Measurements from ENCODE around the gene IDH2.

The IDH2 gene

GRCh38 chr15:90086868-90087268 is 15.4 kb downstream of the IDH2 start:
- H3K4me3 ChIP-seq (ENCODE audit: low read length), result no peak overlapping the region
- H4K20me1 ChIP-seq (ENCODE audit: control insufficient read depth, insufficient read depth, low read depth, low read length), result no peaks in the 10 kb centered on the region
- peaks cover 14% of the 10 kb centered on the region for H3F3A ChIP-seq (ENCODE audit: control insufficient read depth, insufficient read depth)
- H3K4me1 ChIP-seq (ENCODE audit: control insufficient read depth, low read length), result peaks cover 50% of the 10 kb centered on the region
- no peaks in the 10 kb centered on the region for H3K9me2 ChIP-seq (replicated peaks; ENCODE audit: control insufficient read depth, low read length)
- H3K4me2 ChIP-seq (ENCODE audit: low read length), result no peak overlapping the region
- TF ChIP-seq EZH2phosphoT487 (IDR thresholded peaks at IDR 0.05; ENCODE audit: borderline replicate concordance, low read length), result no peak
- TF ChIP-seq, protein P1, sequence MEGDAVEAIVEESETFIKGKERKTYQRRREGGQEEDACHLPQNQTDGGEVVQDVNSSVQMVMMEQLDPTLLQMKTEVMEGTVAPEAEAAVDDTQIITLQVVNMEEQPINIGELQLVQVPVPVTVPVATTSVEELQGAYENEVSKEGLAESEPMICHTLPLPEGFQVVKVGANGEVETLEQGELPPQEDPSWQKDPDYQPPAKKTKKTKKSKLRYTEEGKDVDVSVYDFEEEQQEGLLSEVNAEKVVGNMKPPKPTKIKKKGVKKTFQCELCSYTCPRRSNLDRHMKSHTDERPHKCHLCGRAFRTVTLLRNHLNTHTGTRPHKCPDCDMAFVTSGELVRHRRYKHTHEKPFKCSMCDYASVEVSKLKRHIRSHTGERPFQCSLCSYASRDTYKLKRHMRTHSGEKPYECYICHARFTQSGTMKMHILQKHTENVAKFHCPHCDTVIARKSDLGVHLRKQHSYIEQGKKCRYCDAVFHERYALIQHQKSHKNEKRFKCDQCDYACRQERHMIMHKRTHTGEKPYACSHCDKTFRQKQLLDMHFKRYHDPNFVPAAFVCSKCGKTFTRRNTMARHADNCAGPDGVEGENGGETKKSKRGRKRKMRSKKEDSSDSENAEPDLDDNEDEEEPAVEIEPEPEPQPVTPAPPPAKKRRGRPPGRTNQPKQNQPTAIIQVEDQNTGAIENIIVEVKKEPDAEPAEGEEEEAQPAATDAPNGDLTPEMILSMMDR (IDR thresholded peaks at IDR 0.05; ENCODE audit: low read depth, low read length, poor library complexity, severe bottlenecking), result peak; percentile 89
- H3K36me3 ChIP-seq (ENCODE audit: control insufficient read depth, low read length), result peaks cover 84% of the 10 kb centered on the region
- no peaks in the 10 kb centered on the region for H3K27me3 ChIP-seq (ENCODE audit: control insufficient read depth, low read length)
- H3K79me2 ChIP-seq (ENCODE audit: control insufficient read depth, low read length), result peaks cover 10% of the 10 kb centered on the region
- H3K9me3 ChIP-seq (ENCODE audit: control insufficient read depth, insufficient read depth, low read length), result no peaks in the 10 kb centered on the region
- H3K27ac ChIP-seq (ENCODE audit: low read depth, low read length), result 0 out of 2 replicates have a peak overlapping the region, but pooled peaks have one; percentile 11

GRCh38 chr15:90085565-90085964 is 16.7 kb downstream of the IDH2 start:
- Histone ChIP-seq H3K4me1 (ENCODE audit: control insufficient read depth, low read length) (peaks cover 50% of the 10 kb centered on the region), H3K9me2 (replicated peaks; ENCODE audit: control insufficient read depth, low read length) (no peaks in the 10 kb centered on the region), H3K4me3 (ENCODE audit: low read length) (no peak overlapping the region), H4K20me1 (ENCODE audit: control insufficient read depth, insufficient read depth, low read depth, low read length) (no peaks in the 10 kb centered on the region), H3F3A (ENCODE audit: control insufficient read depth, insufficient read depth) (peaks cover 14% of the 10 kb centered on the region), H3K27me3 (ENCODE audit: control insufficient read depth, low read length) (no peaks in the 10 kb centered on the region), H3K4me2 (ENCODE audit: low read length) (peak overlapping the region; percentile 90), H3K27ac (ENCODE audit: low read depth, low read length) (peak overlapping the region; percentile 95), H3K79me2 (ENCODE audit: control insufficient read depth, low read length) (no peaks in the 10 kb centered on the region; the same call in none of the 2 replicates), H3K9me3 (ENCODE audit: control insufficient read depth, insufficient read depth, low read length) (no peaks in the 10 kb centered on the region), H3K36me3 (ENCODE audit: control insufficient read depth, low read length) (peaks cover 85% of the 10 kb centered on the region)
- no peak for TF ChIP-seq EZH2phosphoT487 (IDR thresholded peaks at IDR 0.05; ENCODE audit: borderline replicate concordance, low read length)

DNA sequence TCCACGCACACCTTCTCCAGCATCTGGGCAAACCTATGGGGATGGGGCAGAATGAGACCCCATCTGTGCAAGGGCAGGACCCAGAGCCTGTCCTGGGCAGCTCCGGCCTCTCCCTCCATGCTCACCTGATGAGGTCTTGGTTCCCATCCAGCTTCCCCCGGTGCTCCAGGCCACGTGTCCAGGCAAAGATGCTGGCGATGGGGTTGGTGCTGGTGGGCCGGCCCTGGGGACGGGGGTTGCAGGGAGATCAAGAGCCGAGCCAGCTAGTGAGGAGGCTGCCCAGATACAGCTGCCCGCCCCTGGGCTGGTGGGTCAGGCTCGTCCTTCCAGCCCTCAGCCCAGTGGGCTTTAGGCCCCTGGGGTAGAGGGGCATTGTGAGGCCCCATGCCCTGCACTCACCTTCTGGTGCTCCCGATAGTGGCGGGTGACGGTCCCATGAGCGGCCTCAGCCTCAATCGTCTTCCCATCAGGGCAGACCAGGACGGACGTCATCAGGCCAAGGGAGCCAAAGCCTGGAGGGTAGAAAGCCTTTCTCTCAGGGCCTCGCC is 17.3 kb downstream of the IDH2 start:
- peaks cover 50% of the 10 kb centered on the region for H3K4me1 ChIP-seq (ENCODE audit: control insufficient read depth, low read length)
- H3K79me2 ChIP-seq (ENCODE audit: control insufficient read depth, low read length), result no peaks in the 10 kb centered on the region; the same call in none of the 2 replicates
- no peaks in the 10 kb centered on the region for H4K20me1 ChIP-seq (ENCODE audit: control insufficient read depth, insufficient read depth, low read depth, low read length)
- no peaks in the 10 kb centered on the region for H3K27me3 ChIP-seq (ENCODE audit: control insufficient read depth, low read length)
- peak overlapping the region; percentile 95 for H3K27ac ChIP-seq (ENCODE audit: low read depth, low read length)
- H3K36me3 ChIP-seq (ENCODE audit: control insufficient read depth, low read length), result peaks cover 85% of the 10 kb centered on the region
- H3K4me2 ChIP-seq (ENCODE audit: low read length), result peak overlapping the region; percentile 90
- TF ChIP-seq, protein P1 (IDR thresholded peaks at IDR 0.05; ENCODE audit: low read depth, low read length, poor library complexity, severe bottlenecking), result no peak
- TF ChIP-seq EZH2phosphoT487 (IDR thresholded peaks at IDR 0.05; ENCODE audit: borderline replicate concordance, low read length), result no peak
- H3K4me3 ChIP-seq (ENCODE audit: low read length), result peak overlapping the region; percentile 60
- no peaks in the 10 kb centered on the region for H3K9me2 ChIP-seq (replicated peaks; ENCODE audit: control insufficient read depth, low read length)
- peaks cover 14% of the 10 kb centered on the region for H3F3A ChIP-seq (ENCODE audit: control insufficient read depth, insufficient read depth)
- no peaks in the 10 kb centered on the region for H3K9me3 ChIP-seq (ENCODE audit: control insufficient read depth, insufficient read depth, low read length)

DNA sequence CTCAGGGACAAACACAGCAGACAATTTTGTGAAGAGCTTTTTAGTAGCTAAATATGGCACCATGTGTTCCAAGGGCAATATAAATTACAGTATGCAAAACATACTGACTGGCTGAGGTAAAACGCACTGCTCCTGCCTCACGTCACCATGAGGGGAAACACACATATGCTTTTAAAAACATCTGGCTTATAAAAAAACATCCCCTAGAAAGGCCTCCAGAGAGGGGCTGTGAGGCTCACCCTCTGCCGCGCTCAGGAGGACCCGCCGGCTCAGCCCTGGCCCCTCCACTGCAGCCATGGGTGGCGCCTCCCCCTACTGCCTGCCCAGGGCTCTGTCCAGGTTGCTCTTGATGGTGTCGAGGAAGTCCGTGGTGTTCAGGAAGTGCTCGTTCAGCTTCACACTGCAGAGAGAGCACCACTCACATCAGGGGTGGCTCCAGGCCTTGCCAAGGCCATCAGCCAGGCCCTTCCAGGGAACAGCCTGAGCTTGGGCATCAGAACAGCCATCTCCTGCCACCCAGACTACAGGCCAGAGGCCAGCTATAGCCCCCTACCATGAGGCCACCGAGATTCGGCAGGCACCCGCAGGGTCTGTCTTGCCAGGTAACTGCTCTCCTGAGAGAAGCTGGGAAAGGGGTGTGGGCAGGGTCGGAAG is 18.2 kb downstream of the IDH2 start:
- Histone ChIP-seq H3K36me3 (ENCODE audit: control insufficient read depth, low read length) (peaks cover 83% of the 10 kb centered on the region), H3K4me3 (ENCODE audit: low read length) (peak overlapping the region; percentile 60)

More for the DNA sequence above, 18.2 kb downstream of the IDH2 start:
- H3F3A ChIP-seq (ENCODE audit: control insufficient read depth, insufficient read depth), result peaks cover 14% of the 10 kb centered on the region
- TF ChIP-seq EZH2phosphoT487 (IDR thresholded peaks at IDR 0.05; ENCODE audit: borderline replicate concordance, low read length), result no peak
- TF ChIP-seq, protein P1 (IDR thresholded peaks at IDR 0.05; ENCODE audit: low read depth, low read length, poor library complexity, severe bottlenecking), result no peak
- peak overlapping the region; percentile 90 for H3K4me2 ChIP-seq (ENCODE audit: low read length)
- H3K9me2 ChIP-seq (replicated peaks; ENCODE audit: control insufficient read depth, low read length), result no peaks in the 10 kb centered on the region
- H4K20me1 ChIP-seq (ENCODE audit: control insufficient read depth, insufficient read depth, low read depth, low read length), result no peaks in the 10 kb centered on the region
- no peaks in the 10 kb centered on the region for H3K9me3 ChIP-seq (ENCODE audit: control insufficient read depth, insufficient read depth, low read length)
- H3K27ac ChIP-seq (ENCODE audit: low read depth, low read length), result peak overlapping the region; percentile 95
- no peaks in the 10 kb centered on the region; the same call in 1 of the 2 replicates for H3K79me2 ChIP-seq (ENCODE audit: control insufficient read depth, low read length)
- H3K4me1 ChIP-seq (ENCODE audit: control insufficient read depth, low read length), result peaks cover 50% of the 10 kb centered on the region
- H3K27me3 ChIP-seq (ENCODE audit: control insufficient read depth, low read length), result no peaks in the 10 kb centered on the region
